Measurements from ENCODE around the gene LACRT. TPM values are rescaled to one million over a fixed set of nuclear protein-coding genes. Genes with fewer than 3 reads are reported as not detected.

LACRT gene
- total and polyA plus RNA-seq, 5 donors, result not detected

- Histone ChIP-seq H3K9me3 (ENCODE audit: control insufficient read depth, low read length) (no peaks in the 10 kb centered on the region), H3K4me3 (ENCODE audit: low read length) (no peak overlapping the region), H3K27me3 (ENCODE audit: control insufficient read depth, insufficient read depth) (no peaks in the 10 kb centered on the region), H3K27ac (ENCODE audit: low read length) (no peak overlapping the region), H3K4me1 (ENCODE audit: control insufficient read depth, insufficient read depth, low read length) (no peaks in the 10 kb centered on the region)
- ATAC-seq (no peak), DNase-seq (no peak)
- intact Hi-C loops (cut with DNase I), result loop anchor here in 1 of 4 donors (5.0 kb wide), 1 partner anchor 358 kb away; no protein-coding TSS in a partner anchor
- WGBS, result 77% methylated on average over 5 of the region's 5 CpGs
These were observed 35.7 kb downstream of the LACRT start for GRCh38 chr12:54598970-54599369.

GRCh38 chr12:54596526-54596946 lies 38.2 kb downstream of the LACRT start:
- H3K4me1 ChIP-seq (ENCODE audit: control insufficient read depth, insufficient read depth, low read length), result no peaks in the 10 kb centered on the region
- peak; percentile 52 to 63 for ATAC-seq
- no peaks in the 10 kb centered on the region for H3K9me3 ChIP-seq (ENCODE audit: control insufficient read depth, low read length)
- DNase-seq, result peak; percentile 65 to 86 (median 79)
- 28% methylated on average over 3 of the region's 3 CpGs for WGBS
- H3K27ac ChIP-seq (ENCODE audit: low read length), result no peak overlapping the region
- no peak overlapping the region for H3K4me3 ChIP-seq (ENCODE audit: low read length)
- intact Hi-C loops (cut with DNase I), result loop anchor here in 1 of 4 donors (5.0 kb wide), 1 partner anchor 361 kb away; no protein-coding TSS in a partner anchor
- H3K27me3 ChIP-seq (ENCODE audit: control insufficient read depth, insufficient read depth), result no peaks in the 10 kb centered on the region

- Histone ChIP-seq H3K4me3 (ENCODE audit: low read length) (no peak overlapping the region), H3K4me1 (ENCODE audit: control insufficient read depth, insufficient read depth, low read length) (no peaks in the 10 kb centered on the region), H3K9me3 (ENCODE audit: control insufficient read depth, low read length) (no peaks in the 10 kb centered on the region), H3K27me3 (ENCODE audit: control insufficient read depth, insufficient read depth) (no peaks in the 10 kb centered on the region), H3K27ac (ENCODE audit: low read length) (no peak overlapping the region)
- ATAC-seq (no peak), DNase-seq (no peak)
- 72% methylated on average over 3 of the region's 3 CpGs for WGBS
- intact Hi-C loops (cut with DNase I), result loop anchor here in 1 of 4 donors (5.0 kb wide), 1 partner anchor 362 kb away; no protein-coding TSS in a partner anchor
These were observed 39.2 kb downstream of the LACRT start for GRCh38 chr12:54595471-54595870.

GRCh38 chr12:54593725-54594124 lies 41.0 kb downstream of the LACRT start:
- H3K4me3 ChIP-seq (ENCODE audit: low read length), result no peak overlapping the region
- 52% methylated on average over 5 of the region's 5 CpGs for WGBS
- H3K4me1 ChIP-seq (ENCODE audit: control insufficient read depth, insufficient read depth, low read length), result no peaks in the 10 kb centered on the region
- intact Hi-C loops (cut with DNase I), result no loop called here
- ATAC-seq, result no peak
- no peaks in the 10 kb centered on the region for H3K27me3 ChIP-seq (ENCODE audit: control insufficient read depth, insufficient read depth)
- no peaks in the 10 kb centered on the region for H3K9me3 ChIP-seq (ENCODE audit: control insufficient read depth, low read length)
- no peak for DNase-seq
- no peak overlapping the region for H3K27ac ChIP-seq (ENCODE audit: low read length)

GRCh38 chr12:54593135-54593534 lies 41.6 kb downstream of the LACRT start:
- H3K27ac ChIP-seq (ENCODE audit: low read length), result no peak overlapping the region

GRCh38 chr12:54592316-54592715 lies 42.4 kb downstream of the LACRT start:
- no peak for DNase-seq
- no peak overlapping the region for H3K4me3 ChIP-seq (ENCODE audit: low read length)
- no peak for ATAC-seq
- no peaks in the 10 kb centered on the region for H3K9me3 ChIP-seq (ENCODE audit: control insufficient read depth, low read length)
- H3K27ac ChIP-seq (ENCODE audit: low read length), result no peak overlapping the region
- no peaks in the 10 kb centered on the region for H3K27me3 ChIP-seq (ENCODE audit: control insufficient read depth, insufficient read depth)
- intact Hi-C loops (cut with DNase I), result no loop called here
- no peaks in the 10 kb centered on the region for H3K4me1 ChIP-seq (ENCODE audit: control insufficient read depth, insufficient read depth, low read length)
- WGBS, result 82% methylated on average over 2 of the region's 2 CpGs

More at GRCh38 chr12:54593135-54593534, 41.6 kb downstream of the LACRT start:
- H3K27me3 ChIP-seq (ENCODE audit: control insufficient read depth, insufficient read depth), result no peaks in the 10 kb centered on the region
- H3K4me3 ChIP-seq (ENCODE audit: low read length), result no peak overlapping the region
- no peaks in the 10 kb centered on the region for H3K4me1 ChIP-seq (ENCODE audit: control insufficient read depth, insufficient read depth, low read length)
- H3K9me3 ChIP-seq (ENCODE audit: control insufficient read depth, low read length), result no peaks in the 10 kb centered on the region
- intact Hi-C loops (cut with DNase I), result no loop called here
- DNase-seq (no peak), ATAC-seq (no peak)
- 71% methylated on average over 4 of the region's 4 CpGs for WGBS

- Histone ChIP-seq H3K27ac (ENCODE audit: low read length) (no peak overlapping the region), H3K4me3 (ENCODE audit: low read length) (no peak overlapping the region), H3K9me3 (ENCODE audit: control insufficient read depth, low read length) (no peaks in the 10 kb centered on the region), H3K4me1 (ENCODE audit: control insufficient read depth, insufficient read depth, low read length) (no peaks in the 10 kb centered on the region), H3K27me3 (ENCODE audit: control insufficient read depth, insufficient read depth) (no peaks in the 10 kb centered on the region)
- DNase-seq, result no peak
- 36% methylated on average over 7 of the region's 7 CpGs for WGBS
- peak; percentile 31 to 39 for ATAC-seq
- intact Hi-C loops (cut with DNase I), result no loop called here
These were observed 43.6 kb downstream of the LACRT start for GRCh38 chr12:54590978-54591591.

- WGBS, result 57% methylated on average over 5 of the region's 5 CpGs
These were observed 44.7 kb downstream of the LACRT start for GRCh38 chr12:54589964-54590363.

GRCh38 chr12:54588890-54589267 lies 45.8 kb downstream of the LACRT start:
- Histone ChIP-seq H3K9me3 (ENCODE audit: control insufficient read depth, low read length) (no peaks in the 10 kb centered on the region), H3K4me1 (ENCODE audit: control insufficient read depth, insufficient read depth, low read length) (no peaks in the 10 kb centered on the region), H3K27ac (ENCODE audit: low read length) (no peak overlapping the region), H3K27me3 (ENCODE audit: control insufficient read depth, insufficient read depth) (no peaks in the 10 kb centered on the region), H3K4me3 (ENCODE audit: low read length) (peak overlapping the region; percentile 64)
- intact Hi-C loops (cut with DNase I), result no loop called here
- ATAC-seq (no peak), DNase-seq (no peak)
- 13% methylated on average over 13 of the region's 13 CpGs for WGBS

More at GRCh38 chr12:54589964-54590363, 44.7 kb downstream of the LACRT start:
- H3K4me3 ChIP-seq (ENCODE audit: low read length), result no peak overlapping the region
- H3K27me3 ChIP-seq (ENCODE audit: control insufficient read depth, insufficient read depth), result no peaks in the 10 kb centered on the region
- DNase-seq, result no peak
- intact Hi-C loops (cut with DNase I), result no loop called here
- no peaks in the 10 kb centered on the region for H3K4me1 ChIP-seq (ENCODE audit: control insufficient read depth, insufficient read depth, low read length)
- ATAC-seq, result no peak
- no peaks in the 10 kb centered on the region for H3K9me3 ChIP-seq (ENCODE audit: control insufficient read depth, low read length)
- no peak overlapping the region for H3K27ac ChIP-seq (ENCODE audit: low read length)

GRCh38 chr12:54588110-54588889 lies 46.4 kb downstream of the LACRT start, which contains the start of gene PPP1R1A:
TSS of gene PPP1R1A (minus strand) at chr12:54588659. CDS start at chr12:54588488, 171 bp downstream.
- Histone ChIP-seq H3K4me3 (ENCODE audit: low read length) (peak within 1 kb of the TSS; percentile 64), H3K27ac (ENCODE audit: low read length) (peak within 1 kb of the TSS; percentile 43), H3K4me1 (ENCODE audit: control insufficient read depth, insufficient read depth, low read length) (no peaks in the 10 kb centered on the region), H3K27me3 (ENCODE audit: control insufficient read depth, insufficient read depth) (no peaks in the 10 kb centered on the region), H3K9me3 (ENCODE audit: control insufficient read depth, low read length) (no peaks in the 10 kb centered on the region)
- DNase-seq, result peak; percentile 30 to 75 (median 74)
- peak; percentile 55 to 71 for ATAC-seq
- 2% methylated on average over 77 of the region's 77 CpGs for WGBS
- intact Hi-C loops (cut with DNase I), result no loop called here

GRCh38 chr12:54587315-54587873 lies 47.3 kb downstream of the LACRT start:
- H3K27ac ChIP-seq (ENCODE audit: low read length), result peak overlapping the region; percentile 25
- intact Hi-C loops (cut with DNase I), result no loop called here
- H3K9me3 ChIP-seq (ENCODE audit: control insufficient read depth, low read length), result no peaks in the 10 kb centered on the region
- peak overlapping the region; percentile 64 for H3K4me3 ChIP-seq (ENCODE audit: low read length)
- H3K27me3 ChIP-seq (ENCODE audit: control insufficient read depth, insufficient read depth), result no peaks in the 10 kb centered on the region
- peak; percentile 36 to 77 (median 70) for DNase-seq
- WGBS, result 34% methylated on average over 5 of the region's 5 CpGs
- H3K4me1 ChIP-seq (ENCODE audit: control insufficient read depth, insufficient read depth, low read length), result no peaks in the 10 kb centered on the region
- peak; percentile 74 to 83 for ATAC-seq
